Caco-2 (cell line): ENCODE data around the gene F10. TPM values are rescaled to one million over a fixed set of nuclear protein-coding genes. Genes with fewer than 3 reads are reported as not detected.

Experiments used
- BruUV-seq: library from RNA; stranded (reverse); fragments of 400-500 nt; replicated peaks from 2 replicates; lab custom pipeline; 2021; lab: Mats Ljungman, UMichigan
- CTCF ChIA-PET: fragments of 300-600 bp; sonication (Branson Sonifier 250); formaldehyde crosslinking; loops from one replicate; lab custom pipeline; 2022; ENCODE audit warnings: antibody characterized with exemption; lab: Charles Lee
- POLR2A ChIA-PET: fragments of 300-600 bp; sonication (Branson Sonifier 250); formaldehyde crosslinking; loops from one replicate; lab custom pipeline; 2022; ENCODE audit warnings: antibody characterized with exemption; lab: Charles Lee
- DNase-seq, 2 experiments: peaks; one replicate each; pipeline versions ENCODE4 v3.0.0 to v3.0.0-alpha.2; 2020 to 2022
- H3K27me3 ChIP-seq: replicated peaks from 2 replicates; pipeline ENCODE4 v1.6.0; 2011; ENCODE audit warnings: low read length; ENCODE audit not compliant: control insufficient read depth, insufficient read depth
- H3K36me3 ChIP-seq: 2 replicates; pipeline ENCODE4 v1.5.1; 2011; ENCODE audit warnings: low read length; ENCODE audit not compliant: control insufficient read depth, insufficient read depth
- H3K4me1 ChIP-seq: fragments of 250-450 bp; sonication (Bioruptor Pico); 2 replicates; pipeline ENCODE4 v1.5.1; 2020; ENCODE audit warnings: mild to moderate bottlenecking
- H3K4me3 ChIP-seq: 2 replicates; pipeline ENCODE4 v1.5.1; 2011; ENCODE audit warnings: low read depth, mild to moderate bottlenecking, control low read depth, low read length
- H3K9me3 ChIP-seq: fragments of 250-450 bp; sonication (Bioruptor Pico); 2 replicates; pipeline ENCODE4 v1.5.1; 2020; ENCODE audit warnings: mild to moderate bottlenecking, moderate library complexity
- H3K27ac Mint-ChIP-seq: one replicate; pipeline ENCODE4 v1.8.0; 2022; ENCODE audit warnings: mixed read lengths; ENCODE audit not compliant: unreplicated experiment
- H3K27me3 Mint-ChIP-seq: one replicate; pipeline ENCODE4 v1.8.0; 2022; ENCODE audit warnings: mixed read lengths; ENCODE audit not compliant: insufficient read depth, unreplicated experiment
- H3K36me3 Mint-ChIP-seq: one replicate; pipeline ENCODE4 v1.8.0; 2022; ENCODE audit warnings: mild to moderate bottlenecking, mixed read lengths; ENCODE audit not compliant: insufficient read depth, unreplicated experiment
- H3K4me1 Mint-ChIP-seq: one replicate; pipeline ENCODE4 v1.8.0; 2022; ENCODE audit warnings: low read depth, mixed read lengths; ENCODE audit not compliant: unreplicated experiment
- H3K4me3 Mint-ChIP-seq: one replicate; pipeline ENCODE4 v1.8.0; 2022; ENCODE audit warnings: mild to moderate bottlenecking, moderate library complexity, mixed read lengths; ENCODE audit not compliant: unreplicated experiment
- H3K9me3 Mint-ChIP-seq: one replicate; pipeline ENCODE4 v1.8.0; 2022; ENCODE audit warnings: mixed read lengths; ENCODE audit not compliant: unreplicated experiment
- intact Hi-C: fragments of 100-400 bp; cut with micrococcal nuclease; formaldehyde crosslinking; loops from one replicate; pipeline ENCODE4 v1.10.0; 2022; ENCODE audit not compliant: unreplicated experiment
- total RNA-seq: library from RNA; stranded (reverse); gene quantifications from 2 replicates; pipeline ENCODE4 v1.2.3, GENCODE V29; 2022
- TF ChIP-seq, protein P1 (sequence below), 2 experiments: fragments of 200-600 bp in 1 of 2; IDR thresholded peaks; 1 replicate in 1 of 2; 2 replicates in 1 of 2; pipeline versions ENCODE4 v1.5.1 to v1.8.0; 2011 to 2022; ENCODE audit warnings: antibody characterized with exemption in 1 of 2, control low read depth in 1 of 2, inconsistent platforms in 1 of 2, low read depth in 1 of 2, low read length in 1 of 2, mild to moderate bottlenecking in 1 of 2, moderate library complexity in 1 of 2; ENCODE audit not compliant: insufficient read depth in 1 of 2, severe bottlenecking in 1 of 2, unreplicated experiment in 1 of 2

The F10 gene
- total RNA-seq, 1 experiment from 2014 or later, result 34.3 TPM

DNA sequence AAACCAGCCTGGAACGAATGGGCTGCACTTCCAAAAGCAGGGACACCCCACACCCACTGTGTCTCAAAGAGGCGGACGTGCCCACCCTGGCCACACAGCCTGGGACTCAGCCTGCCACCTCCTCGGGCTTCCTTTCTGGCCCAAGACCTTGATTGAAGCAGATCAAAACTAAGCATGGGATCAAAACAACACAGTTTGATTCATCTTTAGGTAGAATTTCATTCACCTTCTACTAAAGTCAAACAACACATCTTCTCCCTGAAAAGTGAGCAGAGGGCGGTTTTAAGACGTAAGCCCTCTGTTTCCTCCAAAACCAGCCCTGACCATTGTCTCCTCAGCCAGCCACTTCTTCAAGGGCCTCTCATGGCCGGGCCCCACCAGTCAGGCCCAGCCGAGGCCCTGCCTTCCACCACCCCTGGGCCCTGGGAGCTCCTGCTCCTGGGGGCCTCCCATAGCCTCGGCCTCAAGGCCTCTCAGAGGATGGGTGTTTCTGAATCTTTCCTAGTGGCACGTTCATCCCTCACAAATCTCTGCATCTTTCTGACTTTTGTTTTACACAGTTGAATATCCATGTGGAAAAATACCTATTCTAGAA, 6.3 kb upstream of the F10 start:
- intact Hi-C loops, result no loop called here
- Mint-ChIP-seq H3K4me1 (no peaks in the 10 kb centered on the region), H3K36me3 (no peaks in the 10 kb centered on the region), H3K4me3 (no peak overlapping the region), H3K9me3 (no peaks in the 10 kb centered on the region), H3K27me3 (no peaks in the 10 kb centered on the region), H3K27ac (no peak overlapping the region)
- TF ChIP-seq, protein P1, sequence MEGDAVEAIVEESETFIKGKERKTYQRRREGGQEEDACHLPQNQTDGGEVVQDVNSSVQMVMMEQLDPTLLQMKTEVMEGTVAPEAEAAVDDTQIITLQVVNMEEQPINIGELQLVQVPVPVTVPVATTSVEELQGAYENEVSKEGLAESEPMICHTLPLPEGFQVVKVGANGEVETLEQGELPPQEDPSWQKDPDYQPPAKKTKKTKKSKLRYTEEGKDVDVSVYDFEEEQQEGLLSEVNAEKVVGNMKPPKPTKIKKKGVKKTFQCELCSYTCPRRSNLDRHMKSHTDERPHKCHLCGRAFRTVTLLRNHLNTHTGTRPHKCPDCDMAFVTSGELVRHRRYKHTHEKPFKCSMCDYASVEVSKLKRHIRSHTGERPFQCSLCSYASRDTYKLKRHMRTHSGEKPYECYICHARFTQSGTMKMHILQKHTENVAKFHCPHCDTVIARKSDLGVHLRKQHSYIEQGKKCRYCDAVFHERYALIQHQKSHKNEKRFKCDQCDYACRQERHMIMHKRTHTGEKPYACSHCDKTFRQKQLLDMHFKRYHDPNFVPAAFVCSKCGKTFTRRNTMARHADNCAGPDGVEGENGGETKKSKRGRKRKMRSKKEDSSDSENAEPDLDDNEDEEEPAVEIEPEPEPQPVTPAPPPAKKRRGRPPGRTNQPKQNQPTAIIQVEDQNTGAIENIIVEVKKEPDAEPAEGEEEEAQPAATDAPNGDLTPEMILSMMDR (IDR thresholded peaks at IDR 0.05; ENCODE audit: insufficient read depth in 1 of 2, low read depth in 1 of 2, low read length in 1 of 2, severe bottlenecking in 1 of 2, unreplicated experiment in 1 of 2), result no peak
- CTCF ChIA-PET, result interaction anchor here (0.6 kb wide), 1 partner anchor 34 kb away, joined by 3 read pairs; no protein-coding TSS in a partner anchor
- no peak overlapping the region for H3K4me3 ChIP-seq
- H3K9me3 ChIP-seq, result no peaks in the 10 kb centered on the region
- no peaks in the 10 kb centered on the region for H3K36me3 ChIP-seq
- H3K27me3 ChIP-seq, result no peaks in the 10 kb centered on the region
- DNase-seq, result no peak
- BruUV-seq, result no TSS peak
- POLR2A ChIA-PET, result no interaction called here
- H3K4me1 ChIP-seq, result peaks cover 8% of the 10 kb centered on the region

DNA sequence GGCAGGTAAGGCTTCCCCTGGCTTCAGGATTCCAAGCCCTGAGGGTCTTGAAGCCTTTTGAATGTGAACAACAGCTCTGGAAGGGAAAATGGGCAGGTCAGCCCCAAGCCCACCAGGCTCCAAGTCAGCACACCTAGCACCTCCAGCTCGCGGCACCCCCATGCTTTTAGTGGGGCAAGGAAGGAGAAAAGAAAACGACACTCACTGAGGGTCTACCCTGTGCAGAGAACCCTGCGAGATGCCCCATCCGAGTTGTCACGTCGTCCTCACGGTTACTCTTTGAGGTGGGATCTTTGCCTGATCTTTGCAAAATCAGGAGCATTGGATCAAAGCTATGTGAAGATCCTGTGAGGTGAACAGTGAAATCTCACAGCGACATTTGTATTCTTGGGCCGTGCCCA, 5.7 kb upstream of the F10 start:
- no peaks in the 10 kb centered on the region for H3K27me3 ChIP-seq
- CTCF ChIA-PET, result interaction anchor here (0.6 kb wide), 1 partner anchor 33 kb away, joined by 3 read pairs; no protein-coding TSS in a partner anchor

DNA sequence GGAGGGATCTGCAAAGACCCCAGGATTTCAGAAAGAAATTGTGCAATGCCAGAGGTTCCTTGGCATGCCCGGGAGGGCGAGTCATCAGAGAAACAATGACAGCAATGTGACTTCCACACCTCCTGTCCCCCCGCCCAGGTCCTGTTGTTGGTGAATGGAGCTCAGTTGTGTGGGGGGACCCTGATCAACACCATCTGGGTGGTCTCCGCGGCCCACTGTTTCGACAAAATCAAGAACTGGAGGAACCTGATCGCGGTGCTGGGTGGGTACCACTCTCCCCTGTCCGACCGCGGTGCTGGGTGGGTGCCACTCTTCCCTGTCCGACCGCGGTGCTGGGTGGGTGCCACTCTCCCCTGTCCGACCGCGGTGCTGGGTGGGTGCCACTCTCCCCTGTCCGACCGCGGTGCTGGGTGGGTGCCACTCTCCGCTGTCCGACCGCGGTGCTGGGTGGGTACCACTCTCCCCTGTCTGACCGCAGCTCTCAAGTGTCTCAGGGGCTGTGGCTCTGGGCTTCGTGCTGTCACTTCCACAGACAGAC, 5.2 kb upstream of the F10 start:
- intact Hi-C loops, result no loop called here
- Mint-ChIP-seq H3K9me3 (no peaks in the 10 kb centered on the region), H3K27me3 (no peaks in the 10 kb centered on the region), H3K36me3 (peaks cover 2% of the 10 kb centered on the region), H3K27ac (peak overlapping the region; percentile 29), H3K4me3 (no peak overlapping the region), H3K4me1 (no peaks in the 10 kb centered on the region)
- H3K4me3 ChIP-seq, result no peak overlapping the region
- POLR2A ChIA-PET, result no interaction called here
- peaks cover 17% of the 10 kb centered on the region for H3K4me1 ChIP-seq
- DNase-seq, result peak in 1 of 2 experiments; percentile 44
- no peaks in the 10 kb centered on the region for H3K9me3 ChIP-seq
- CTCF ChIA-PET, result no interaction called here
- BruUV-seq, result no TSS peak
- TF ChIP-seq, protein P1 (IDR thresholded peaks at IDR 0.05; ENCODE audit: insufficient read depth in 1 of 2, low read depth in 1 of 2, low read length in 1 of 2, severe bottlenecking in 1 of 2, unreplicated experiment in 1 of 2), result no peak
- no peaks in the 10 kb centered on the region for H3K27me3 ChIP-seq
- no peaks in the 10 kb centered on the region for H3K36me3 ChIP-seq

More for the DNA sequence above, 5.7 kb upstream of the F10 start:
- H3K27me3 Mint-ChIP-seq, result no peaks in the 10 kb centered on the region
- H3K9me3 Mint-ChIP-seq, result no peaks in the 10 kb centered on the region
- peaks cover 12% of the 10 kb centered on the region for H3K4me1 ChIP-seq
- H3K27ac Mint-ChIP-seq, result peak overlapping the region; percentile 29
- no TSS peak for BruUV-seq
- POLR2A ChIA-PET, result no interaction called here
- TF ChIP-seq, protein P1 (IDR thresholded peaks at IDR 0.05; ENCODE audit: insufficient read depth in 1 of 2, low read depth in 1 of 2, low read length in 1 of 2, severe bottlenecking in 1 of 2, unreplicated experiment in 1 of 2), result no peak
- H3K4me1 Mint-ChIP-seq, result no peaks in the 10 kb centered on the region
- H3K36me3 Mint-ChIP-seq, result no peaks in the 10 kb centered on the region
- H3K9me3 ChIP-seq, result no peaks in the 10 kb centered on the region
- no peak for DNase-seq
- intact Hi-C loops, result no loop called here
- no peak overlapping the region for H3K4me3 ChIP-seq
- H3K4me3 Mint-ChIP-seq, result no peak overlapping the region
- no peaks in the 10 kb centered on the region for H3K36me3 ChIP-seq
